ENCODE results near the gene LIMS3.
"Not testable (repeated sequence)": the region's sequence is repeated elsewhere in the genome, so short reads cannot be mapped to it uniquely, and the experiment has no call there.

- TF ChIP-seq CTCF (IDR thresholded peaks at IDR 0.05); POLR2A (IDR thresholded peaks at IDR 0.05); POLR2AphosphoS5 (IDR thresholded peaks at IDR 0.05; ENCODE audit: insufficient read depth in 1 of 2, low read depth in 1 of 2): not testable (repeated sequence)
Measured at GRCh38 chr2:109947262-109947958, 48.9 kb downstream of the LIMS3 start.

Data from vagina (tissue), 2 donors.